Dermis blood vessel endothelial cell (primary cell): Measurements from ENCODE around the gene ADSS1. TPM values are rescaled to one million over a fixed set of nuclear protein-coding genes. Genes with fewer than 3 reads are reported as not detected.

ENCODE experiments used
- DNase-seq: peaks from one replicate; pipeline ENCODE4 v3.0.0; 2010
- total RNA-seq: library from RNA; depleted of rRNA; stranded (reverse); fragments of >200 nt; gene quantifications from 2 replicates; pipeline ENCODE4 v1.2.3, GENCODE V29; 2014

Gene ADSS1
- total RNA-seq, 1 donor from 2014 or later, result 2.2 TPM

- DNase-seq, result peak; percentile 35
These were observed 46.8 kb downstream of the ADSS1 start for GRCh38 chr14:104770851-104771272.

- DNase-seq, result no peak
These were observed 47.3 kb downstream of the ADSS1 start for GRCh38 chr14:104771374-104771773.

- DNase-seq, result no peak
These were observed 48.1 kb downstream of the ADSS1 start for GRCh38 chr14:104771918-104772706.

- DNase-seq, result no peak
These were observed 48.9 kb downstream of the ADSS1 start for GRCh38 chr14:104772707-104773504.

GRCh38 chr14:104773505-104774452, 49.8 kb downstream of the ADSS1 start:
- DNase-seq, result no peak

GRCh38 chr14:104774453-104775072, 50.5 kb downstream of the ADSS1 start:
- no peak for DNase-seq

GRCh38 chr14:104775073-104775489, 51.1 kb downstream of the ADSS1 start:
- no peak for DNase-seq

GRCh38 chr14:104776481-104776880, 52.5 kb downstream of the ADSS1 start:
- DNase-seq, result no peak

- no peak for DNase-seq
These were observed 53.2 kb downstream of the ADSS1 start for GRCh38 chr14:104776961-104777807.

GRCh38 chr14:104777808-104778249, 53.8 kb downstream of the ADSS1 start:
- no peak for DNase-seq

GRCh38 chr14:104778694-104779331, 54.8 kb downstream of the ADSS1 start:
- no peak for DNase-seq

GRCh38 chr14:104779776-104780512, 55.9 kb downstream of the ADSS1 start:
- no peak for DNase-seq

- no peak for DNase-seq
These were observed 56.5 kb downstream of the ADSS1 start for GRCh38 chr14:104780513-104781030.

GRCh38 chr14:104781271-104782077, 57.4 kb downstream of the ADSS1 start:
- DNase-seq, result no peak

GRCh38 chr14:104782086-104782807, 58.2 kb downstream of the ADSS1 start:
- no peak for DNase-seq

- no peak for DNase-seq
These were observed 58.7 kb downstream of the ADSS1 start for GRCh38 chr14:104782808-104783139.

- DNase-seq, result no peak
These were observed 59.6 kb downstream of the ADSS1 start for GRCh38 chr14:104783484-104784217.

- no peak for DNase-seq
These were observed 60.2 kb downstream of the ADSS1 start for GRCh38 chr14:104784218-104784568.
